SK-N-SH (cell line): ENCODE data around the gene KMT2C.
"Not testable (repeated sequence)": the region's sequence is repeated elsewhere in the genome, so short reads cannot be mapped to it uniquely, and the experiment has no call there.

Experiments used
- CTCF ChIP-seq: fragments of 200-600 bp; sonication (generic); IDR thresholded peaks from 2 replicates; pipeline ENCODE4 v1.6.1; 2017; ENCODE audit warnings: antibody characterized with exemption, mild to moderate bottlenecking, moderate library complexity
- EP300 ChIP-seq, 2 experiments: IDR thresholded peaks; 2 replicates each; pipeline versions ENCODE4 v1.4.0 to v1.6.1; 2012; ENCODE audit warnings: borderline replicate concordance in 1 of 2, low read depth in 1 of 2, low read length in 1 of 2
- EZH2phosphoT487 ChIP-seq: fragments of 200-600 bp; sonication (generic); IDR thresholded peaks from 2 replicates; pipeline ENCODE4 v1.6.1; 2017; ENCODE audit warnings: low read depth, mixed run types, mild to moderate bottlenecking, antibody characterized with exemption, moderate library complexity, borderline replicate concordance
- FOXM1 ChIP-seq: IDR thresholded peaks from 2 replicates; pipeline ENCODE4 v1.4.0; 2012; ENCODE audit warnings: low read depth, mild to moderate bottlenecking
- IRF3 ChIP-seq: fragments of 150-350 bp; IDR thresholded peaks from 2 replicates; pipeline ENCODE4 v1.6.1; 2016; ENCODE audit warnings: mild to moderate bottlenecking, low read depth, low read length
- JUND ChIP-seq: IDR thresholded peaks from 2 replicates; pipeline ENCODE4 v1.4.0; 2012
- RCOR1 ChIP-seq: fragments of 150-350 bp; IDR thresholded peaks from 2 replicates; pipeline ENCODE4 v1.6.1; 2017; ENCODE audit warnings: antibody characterized with exemption, low read length
- RFX5 ChIP-seq: IDR thresholded peaks from 2 replicates; pipeline ENCODE4 v1.6.1; 2012; ENCODE audit warnings: mild to moderate bottlenecking, improper control_type of control experiment, low read length
- SIN3A ChIP-seq: IDR thresholded peaks from 2 replicates; pipeline ENCODE4 v1.6.1; 2012; ENCODE audit warnings: low read depth, mild to moderate bottlenecking, low read length, moderate library complexity, borderline replicate concordance
- TAF1 ChIP-seq: IDR thresholded peaks from 2 replicates; pipeline ENCODE4 v1.6.1; 2012; ENCODE audit warnings: low read depth, mild to moderate bottlenecking, low read length, moderate library complexity, borderline replicate concordance
- YY1 ChIP-seq: IDR thresholded peaks from 2 replicates; pipeline ENCODE4 v1.4.0; 2012; ENCODE audit warnings: low read depth, mild to moderate bottlenecking
- TF ChIP-seq, protein P1 (sequence below): fragments of 150-350 bp; IDR thresholded peaks from 2 replicates; pipeline ENCODE4 v1.6.1; 2017; ENCODE audit warnings: antibody characterized with exemption, low read length, low read depth, borderline replicate concordance

DNA sequence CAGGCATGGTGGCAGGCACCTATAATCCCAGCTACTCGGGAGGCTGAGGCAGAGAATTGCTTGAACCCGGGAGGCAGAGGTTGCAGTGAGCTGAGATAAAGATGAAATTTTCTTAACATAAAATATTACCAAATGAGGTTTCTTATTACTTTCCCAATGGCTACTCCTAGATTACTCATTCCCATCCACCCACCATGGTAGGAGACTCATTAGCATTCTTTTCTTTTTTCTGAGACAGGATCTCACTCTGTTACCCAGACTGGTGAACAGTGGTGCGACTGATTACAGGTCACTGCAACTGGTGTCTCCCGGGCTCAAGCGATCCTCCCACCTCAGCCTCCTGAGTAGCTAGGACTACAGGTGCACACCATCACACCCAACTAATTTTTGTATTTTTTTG, 82.5 kb downstream of the KMT2C start:
- TF ChIP-seq, protein P1, sequence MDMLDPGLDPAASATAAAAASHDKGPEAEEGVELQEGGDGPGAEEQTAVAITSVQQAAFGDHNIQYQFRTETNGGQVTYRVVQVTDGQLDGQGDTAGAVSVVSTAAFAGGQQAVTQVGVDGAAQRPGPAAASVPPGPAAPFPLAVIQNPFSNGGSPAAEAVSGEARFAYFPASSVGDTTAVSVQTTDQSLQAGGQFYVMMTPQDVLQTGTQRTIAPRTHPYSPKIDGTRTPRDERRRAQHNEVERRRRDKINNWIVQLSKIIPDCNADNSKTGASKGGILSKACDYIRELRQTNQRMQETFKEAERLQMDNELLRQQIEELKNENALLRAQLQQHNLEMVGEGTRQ = not testable (repeated sequence)
- TF ChIP-seq JUND; SIN3A; IRF3; RCOR1; YY1; TAF1; FOXM1; RFX5; CTCF; EP300 (IDR thresholded peaks at IDR 0.05; ENCODE audit: borderline replicate concordance in 1 of 2, low read depth in 1 of 2, low read length in 1 of 2); EZH2phosphoT487: not testable (repeated sequence)
